Vagina (tissue), 2 donors: ENCODE results near the gene RNF168. TPM values are rescaled to one million over a fixed set of nuclear protein-coding genes. Genes with fewer than 3 reads are reported as not detected.
"Not testable (repeated sequence)": the region's sequence is repeated elsewhere in the genome, so short reads cannot be mapped to it uniquely, and the experiment has no call there.

Source experiments
- DNase-seq, 2 donors: peaks; one replicate each; pipeline ENCODE4 v3.0.0-alpha.2; 2017; ENCODE audit errors: extremely low spot score in 2 of 2
- H3K27ac ChIP-seq: fragments of 200-600 bp; sonication (generic); one replicate; pipeline ENCODE4 v1.5.1; 2019
- H3K27me3 ChIP-seq: fragments of 200-600 bp; sonication (generic); one replicate; pipeline ENCODE4 v1.5.1; 2019
- H3K36me3 ChIP-seq, 2 donors: fragments of 200-600 bp; sonication (generic); one replicate each; pipeline ENCODE4 v1.5.1; 2017 to 2019
- H3K4me1 ChIP-seq: fragments of 200-600 bp; sonication (generic); one replicate; pipeline ENCODE4 v1.5.1; 2019
- H3K4me3 ChIP-seq, 2 donors: fragments of 200-600 bp; sonication (generic); 1 replicate in 1 of 2; 2 replicates in 1 of 2; pipeline ENCODE4 v1.5.1; 2016 to 2019
- H3K9me3 ChIP-seq: fragments of 200-600 bp; sonication (generic); one replicate; pipeline ENCODE4 v1.5.1; 2019
- CTCF ChIP-seq, 3 experiments: fragments of 450-650 bp in 2 of 3; fragments of 200-600 bp in 1 of 3; sonication (generic) in 1 of 3; IDR thresholded peaks; one replicate each; pipeline ENCODE4 v1.5.1; 2017 to 2019; ENCODE audit warnings: antibody characterized with exemption in 3 of 3, mild to moderate bottlenecking in 2 of 3, moderate library complexity in 2 of 3
- POLR2A ChIP-seq, 2 donors: fragments of 450-650 bp; IDR thresholded peaks; one replicate each; pipeline ENCODE4 v1.6.1; 2017; ENCODE audit warnings: antibody characterized with exemption in 2 of 2, mild to moderate bottlenecking in 2 of 2, moderate library complexity in 2 of 2
- POLR2AphosphoS5 ChIP-seq, 2 donors: sonication (generic); formaldehyde crosslinking; IDR thresholded peaks; one replicate each; pipeline ENCODE4 v1.9.0; 2017; ENCODE audit warnings: antibody characterized with exemption in 2 of 2, mild to moderate bottlenecking in 2 of 2, low read depth in 1 of 2; ENCODE audit not compliant: insufficient read depth in 1 of 2
- intact Hi-C: fragments of 100-400 bp; cut with DNase I; formaldehyde crosslinking; loops from one replicate; pipeline ENCODE4 v1.15.1; 2023
- total RNA-seq: library from RNA; depleted of rRNA; stranded (reverse); fragments of >200 nt; gene quantifications from one replicate; pipeline ENCODE4 v1.2.3, GENCODE V29; 2016

Gene RNF168
- 26.0 TPM for total RNA-seq

DNA sequence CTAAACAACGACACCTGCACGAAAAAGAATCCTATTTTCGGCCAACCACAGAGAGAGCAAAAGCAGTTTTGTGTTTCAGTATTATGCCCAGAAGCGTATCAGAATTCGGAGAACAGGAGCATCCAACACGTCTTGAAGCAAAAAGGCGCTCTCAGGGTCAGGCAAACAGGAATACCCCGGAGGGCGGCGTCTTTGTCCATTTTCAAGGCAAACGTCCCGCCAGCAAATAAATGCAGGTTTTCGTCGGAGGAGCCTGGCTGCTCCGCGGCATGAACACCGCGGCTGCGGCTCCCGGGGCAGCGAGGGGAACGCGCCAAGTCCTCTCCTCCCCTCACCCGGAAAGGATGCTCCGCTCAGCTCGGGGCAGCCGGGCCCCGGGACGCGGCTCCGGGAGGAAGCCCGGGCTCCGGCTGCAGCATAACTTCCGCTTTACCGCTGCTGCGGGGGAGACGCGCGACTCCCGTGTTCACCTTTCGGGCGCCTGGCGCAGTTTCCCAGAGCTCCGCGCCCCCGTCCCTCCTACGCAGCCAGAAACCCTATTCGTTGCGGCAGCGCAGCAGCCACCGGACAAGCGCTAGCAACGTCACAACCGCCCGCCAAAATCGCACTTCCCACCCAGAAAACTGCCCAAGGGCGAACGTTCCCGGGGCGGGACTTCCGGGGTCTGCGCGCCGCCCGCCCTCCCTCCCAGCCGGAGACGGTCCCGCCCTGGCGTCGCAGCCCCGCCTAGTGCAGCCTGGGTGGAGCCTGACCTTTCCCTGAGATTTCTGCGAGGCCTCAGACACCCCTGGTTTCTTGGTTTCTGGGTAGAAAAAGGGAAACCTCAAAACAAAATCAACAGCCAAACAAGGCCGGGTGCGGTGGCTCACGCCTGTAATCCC is at the start of gene RNF168:
Gene RNF168, minus strand, starts transcription at position 573 of the 881 bp plus-strand sequence. CDS start 595 bp downstream, outside the sequence.
- intact Hi-C loops, result loop anchor here (5.0 kb wide), 1 partner anchor 64 kb away; the partner anchor contains the start of genes FBXO45 and WDR53
- Histone ChIP-seq H3K9me3 (no peaks in the 10 kb centered on the region), H3K4me1 (peaks cover 40% of the 10 kb centered on the region), H3K27ac (peak within 1 kb of the TSS; percentile 92), H3K4me3 (peak within 1 kb of the TSS; percentile 73 to 79), H3K36me3 (no peaks in the 10 kb centered on the region), H3K27me3 (no peaks in the 10 kb centered on the region)
- TF ChIP-seq POLR2A (IDR thresholded peaks at IDR 0.05), result peak in 1 of 2 donors; percentile 85
- TF ChIP-seq CTCF (IDR thresholded peaks at IDR 0.05), result no peak
- peak; percentile 91 to 97 for TF ChIP-seq POLR2AphosphoS5 (IDR thresholded peaks at IDR 0.05; ENCODE audit: insufficient read depth in 1 of 2, low read depth in 1 of 2)
- peak in 1 of 2 donors; percentile 94 for DNase-seq

GRCh38 chr3:196552253-196552652 is 48.7 kb upstream of the RNF168 start:
- no peak overlapping the region for H3K27ac ChIP-seq
- H3K27me3 ChIP-seq, result no peaks in the 10 kb centered on the region
- no peak for DNase-seq
- no peaks in the 10 kb centered on the region for H3K9me3 ChIP-seq
- H3K4me1 ChIP-seq, result no peaks in the 10 kb centered on the region
- no peak overlapping the region for H3K4me3 ChIP-seq
- H3K36me3 ChIP-seq, result no peaks in the 10 kb centered on the region
- TF ChIP-seq POLR2A (IDR thresholded peaks at IDR 0.05) (no peak), POLR2AphosphoS5 (IDR thresholded peaks at IDR 0.05; ENCODE audit: insufficient read depth in 1 of 2, low read depth in 1 of 2) (no peak), CTCF (IDR thresholded peaks at IDR 0.05) (no peak)
- intact Hi-C loops, result no loop called here

GRCh38 chr3:196550172-196550571 is 46.6 kb upstream of the RNF168 start:
- intact Hi-C loops, H3K27ac ChIP-seq, H3K4me1 ChIP-seq, H3K4me3 ChIP-seq, H3K27me3 ChIP-seq, DNase-seq, H3K9me3 ChIP-seq, H3K36me3 ChIP-seq: not testable (repeated sequence)

- H3K27me3 ChIP-seq, H3K4me1 ChIP-seq, H3K27ac ChIP-seq, DNase-seq, H3K9me3 ChIP-seq, H3K36me3 ChIP-seq, H3K4me3 ChIP-seq: not testable (repeated sequence)
- intact Hi-C loops, result loop anchor here (10.0 kb wide), 1 partner anchor 755 kb away; no protein-coding TSS in a partner anchor
These were observed 45.7 kb upstream of the RNF168 start for GRCh38 chr3:196549312-196549711.

DNA sequence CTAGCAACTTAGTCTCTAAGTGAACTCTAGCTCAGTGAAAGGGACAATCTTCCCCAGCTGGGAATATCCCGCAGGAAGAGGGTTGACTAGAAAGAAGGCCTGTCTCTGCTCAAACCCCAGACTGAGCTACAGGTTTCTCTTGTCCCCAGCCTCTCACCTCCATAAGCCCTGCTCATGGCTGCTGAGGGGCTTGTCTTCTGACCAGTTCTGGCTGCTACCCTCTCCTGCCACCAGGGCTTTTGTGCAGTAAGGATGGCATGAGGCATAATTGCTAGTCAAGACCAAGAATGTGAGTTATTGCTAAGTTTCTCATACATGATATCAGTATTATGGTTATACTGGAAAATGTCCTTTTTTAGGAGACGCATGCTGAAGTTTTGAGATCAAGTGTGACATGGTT is 43.5 kb upstream of the RNF168 start:
- Histone ChIP-seq H3K27me3 (no peaks in the 10 kb centered on the region), H3K27ac (no peak overlapping the region), H3K4me3 (no peak overlapping the region), H3K9me3 (no peaks in the 10 kb centered on the region), H3K4me1 (no peaks in the 10 kb centered on the region), H3K36me3 (no peaks in the 10 kb centered on the region)
- intact Hi-C loops, result loop anchor here (10.0 kb wide), 1 partner anchor 758 kb away; no protein-coding TSS in a partner anchor
- TF ChIP-seq CTCF (IDR thresholded peaks at IDR 0.05) (no peak), POLR2AphosphoS5 (IDR thresholded peaks at IDR 0.05; ENCODE audit: insufficient read depth in 1 of 2, low read depth in 1 of 2) (no peak), POLR2A (IDR thresholded peaks at IDR 0.05) (no peak)
- DNase-seq, result no peak

DNA sequence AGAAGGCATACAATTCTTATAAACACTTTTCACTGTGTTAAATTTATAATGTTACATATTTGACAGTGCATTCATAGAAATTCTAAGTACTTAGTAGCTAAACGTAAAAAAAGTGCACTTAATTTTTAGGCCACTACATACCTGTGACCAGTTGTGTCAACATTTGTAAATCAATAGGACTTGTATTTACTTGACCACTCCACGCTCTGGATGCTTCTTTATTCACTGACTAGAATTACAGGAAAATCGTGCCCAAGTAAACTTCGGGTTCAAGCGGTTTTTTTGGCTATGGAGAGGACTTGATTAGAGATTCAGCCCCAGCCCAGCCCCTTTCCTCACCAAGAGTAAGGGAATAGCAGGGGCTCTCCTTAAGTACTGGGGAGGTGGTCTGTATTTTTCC is 43.0 kb upstream of the RNF168 start:
- Histone ChIP-seq H3K9me3 (no peaks in the 10 kb centered on the region), H3K27me3 (no peaks in the 10 kb centered on the region), H3K36me3 (no peaks in the 10 kb centered on the region), H3K27ac (no peak overlapping the region), H3K4me3 (no peak overlapping the region), H3K4me1 (no peaks in the 10 kb centered on the region)
- intact Hi-C loops, result loop anchor here (10.0 kb wide), 1 partner anchor 758 kb away; no protein-coding TSS in a partner anchor
- no peak for DNase-seq
- TF ChIP-seq CTCF (IDR thresholded peaks at IDR 0.05) (no peak), POLR2AphosphoS5 (IDR thresholded peaks at IDR 0.05; ENCODE audit: insufficient read depth in 1 of 2, low read depth in 1 of 2) (no peak), POLR2A (IDR thresholded peaks at IDR 0.05) (no peak)
